SK-N-MC (cell line): Measurements from ENCODE around the gene FAM13A.

Experiments
- EZH2 ChIP-seq: fragments of 200-600 bp; sonication (generic); IDR thresholded peaks from one replicate; pipeline ENCODE4 v1.6.1; 2017; ENCODE audit warnings: antibody characterized with exemption
- POLR2AphosphoS5 ChIP-seq: IDR thresholded peaks from 2 replicates; pipeline ENCODE4 v1.6.1; 2012; ENCODE audit warnings: mild to moderate bottlenecking, low read depth, low read length, borderline replicate concordance

DNA sequence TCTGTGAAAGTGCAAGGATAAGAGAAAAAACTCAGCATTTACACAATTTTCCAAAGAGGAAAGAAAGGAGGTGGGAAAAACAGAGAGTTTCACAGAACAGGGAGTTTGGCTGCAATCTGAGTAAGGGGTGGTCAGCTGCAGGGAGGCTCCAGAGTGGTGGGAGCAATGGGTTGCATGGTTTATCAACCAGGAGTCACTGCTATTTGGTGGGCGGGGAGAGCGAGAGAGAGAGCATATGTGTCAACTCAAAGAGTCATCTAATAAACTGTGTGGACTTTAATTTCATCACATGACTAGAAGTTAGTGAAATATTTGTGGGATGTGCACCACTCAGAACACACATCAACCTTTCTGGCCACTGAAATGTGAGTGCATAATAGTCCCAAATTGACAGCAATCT, 94.6 kb downstream of the FAM13A start:
- no peak for TF ChIP-seq EZH2
- TF ChIP-seq POLR2AphosphoS5: no peak
